ENCODE data around the gene FBLN2. TPM values are rescaled to one million over a fixed set of nuclear protein-coding genes. Genes with fewer than 3 reads are reported as not detected.

The FBLN2 gene
- total RNA-seq, 1 experiment from 2014 or later, result 0.39 TPM

DNA sequence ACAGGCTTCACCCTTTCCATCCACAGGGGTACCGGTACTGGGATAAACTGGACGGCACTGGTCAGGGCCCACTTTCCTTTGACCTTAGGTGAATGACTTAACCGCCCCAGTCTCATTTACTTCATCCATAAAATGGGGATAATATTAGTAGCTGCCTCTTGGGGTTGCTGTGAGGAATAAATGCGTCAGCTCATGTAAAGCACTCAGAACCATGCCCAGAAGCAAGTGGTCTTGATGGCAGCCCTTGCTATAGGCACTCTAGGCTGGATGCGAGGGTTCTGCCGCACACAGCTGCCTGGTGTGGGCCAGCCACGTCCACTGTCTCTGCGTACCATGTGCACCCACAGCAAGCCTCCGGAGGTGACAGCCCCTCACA lies 32.2 kb upstream of the FBLN2 start:
- H2AFZ ChIP-seq (ENCODE audit: low read depth, low read length, poor library complexity, severe bottlenecking), result no peak overlapping the region
- H3K27ac ChIP-seq (ENCODE audit: low read depth, low read length), result no peak overlapping the region
- H3K9me2 ChIP-seq (ENCODE audit: insufficient read depth), result no peaks in the 10 kb centered on the region
- ATAC-seq (no peak), DNase-seq (ENCODE audit: low read depth, low spot score) (no peak)
- no peaks in the 10 kb centered on the region for H3K36me3 ChIP-seq (ENCODE audit: control insufficient read depth in 1 of 2, insufficient read depth in 2 of 2, low read length in 2 of 2)
- no peak overlapping the region for H3K4me3 ChIP-seq (replicated peaks in 1 of 2; ENCODE audit: low read depth in 1 of 2, low read length in 2 of 2)
- H3K4me1 ChIP-seq (ENCODE audit: control insufficient read depth in 1 of 2, insufficient read depth in 2 of 2, low read length in 2 of 2), result peaks cover 17 to 20% of the 10 kb centered on the region in 2 experiments
- intact Hi-C loops (cut with micrococcal nuclease), result no loop called here
- H3K27me3 ChIP-seq (ENCODE audit: insufficient read depth, low read length), result no peaks in the 10 kb centered on the region
- H3K79me2 ChIP-seq (ENCODE audit: insufficient read depth, low read length), result no peaks in the 10 kb centered on the region
- RAD21 ChIA-PET (ENCODE audit: low non-redundant PET in 1 of 2, low total read pairs in 2 of 2, uncharacterized antibody in 2 of 2, unreplicated experiment in 2 of 2), result no interaction called here
- TF ChIP-seq CEBPB (IDR thresholded peaks at IDR 0.05; ENCODE audit: low read depth), result no peak
- TF ChIP-seq FOSL1 (IDR thresholded peaks at IDR 0.05; ENCODE audit: low read depth), result no peak
- no peak for TF ChIP-seq YY1 (IDR thresholded peaks at IDR 0.05; ENCODE audit: extremely low read depth, insufficient replicate concordance, low read depth, low read length)
- TF ChIP-seq, protein P1, sequence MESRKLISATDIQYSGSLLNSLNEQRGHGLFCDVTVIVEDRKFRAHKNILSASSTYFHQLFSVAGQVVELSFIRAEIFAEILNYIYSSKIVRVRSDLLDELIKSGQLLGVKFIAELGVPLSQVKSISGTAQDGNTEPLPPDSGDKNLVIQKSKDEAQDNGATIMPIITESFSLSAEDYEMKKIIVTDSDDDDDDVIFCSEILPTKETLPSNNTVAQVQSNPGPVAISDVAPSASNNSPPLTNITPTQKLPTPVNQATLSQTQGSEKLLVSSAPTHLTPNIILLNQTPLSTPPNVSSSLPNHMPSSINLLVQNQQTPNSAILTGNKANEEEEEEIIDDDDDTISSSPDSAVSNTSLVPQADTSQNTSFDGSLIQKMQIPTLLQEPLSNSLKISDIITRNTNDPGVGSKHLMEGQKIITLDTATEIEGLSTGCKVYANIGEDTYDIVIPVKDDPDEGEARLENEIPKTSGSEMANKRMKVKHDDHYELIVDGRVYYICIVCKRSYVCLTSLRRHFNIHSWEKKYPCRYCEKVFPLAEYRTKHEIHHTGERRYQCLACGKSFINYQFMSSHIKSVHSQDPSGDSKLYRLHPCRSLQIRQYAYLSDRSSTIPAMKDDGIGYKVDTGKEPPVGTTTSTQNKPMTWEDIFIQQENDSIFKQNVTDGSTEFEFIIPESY (IDR thresholded peaks at IDR 0.05; ENCODE audit: extremely low read depth, insufficient replicate concordance, low read length), result no peak
- no peak for TF ChIP-seq RAD21 (IDR thresholded peaks at IDR 0.05; ENCODE audit: low read depth)
- no peak for TF ChIP-seq SIN3A (IDR thresholded peaks at IDR 0.05; ENCODE audit: low read depth)
- no peak for TF ChIP-seq SRF (IDR thresholded peaks at IDR 0.05; ENCODE audit: low read depth)
- TF ChIP-seq, protein P2, sequence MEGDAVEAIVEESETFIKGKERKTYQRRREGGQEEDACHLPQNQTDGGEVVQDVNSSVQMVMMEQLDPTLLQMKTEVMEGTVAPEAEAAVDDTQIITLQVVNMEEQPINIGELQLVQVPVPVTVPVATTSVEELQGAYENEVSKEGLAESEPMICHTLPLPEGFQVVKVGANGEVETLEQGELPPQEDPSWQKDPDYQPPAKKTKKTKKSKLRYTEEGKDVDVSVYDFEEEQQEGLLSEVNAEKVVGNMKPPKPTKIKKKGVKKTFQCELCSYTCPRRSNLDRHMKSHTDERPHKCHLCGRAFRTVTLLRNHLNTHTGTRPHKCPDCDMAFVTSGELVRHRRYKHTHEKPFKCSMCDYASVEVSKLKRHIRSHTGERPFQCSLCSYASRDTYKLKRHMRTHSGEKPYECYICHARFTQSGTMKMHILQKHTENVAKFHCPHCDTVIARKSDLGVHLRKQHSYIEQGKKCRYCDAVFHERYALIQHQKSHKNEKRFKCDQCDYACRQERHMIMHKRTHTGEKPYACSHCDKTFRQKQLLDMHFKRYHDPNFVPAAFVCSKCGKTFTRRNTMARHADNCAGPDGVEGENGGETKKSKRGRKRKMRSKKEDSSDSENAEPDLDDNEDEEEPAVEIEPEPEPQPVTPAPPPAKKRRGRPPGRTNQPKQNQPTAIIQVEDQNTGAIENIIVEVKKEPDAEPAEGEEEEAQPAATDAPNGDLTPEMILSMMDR (IDR thresholded peaks at IDR 0.05 in 2 of 3, conservative IDR thresholded peaks at IDR 0.05 in 1 of 3; ENCODE audit: borderline replicate concordance in 1 of 3, insufficient read depth in 1 of 3, low read depth in 2 of 3, low read length in 2 of 3), result no peak
- no peak for TF ChIP-seq TCF7L2 (IDR thresholded peaks at IDR 0.05; ENCODE audit: borderline replicate concordance, extremely low read depth, insufficient read depth, insufficient read length)
- TF ChIP-seq SP1 (IDR thresholded peaks at IDR 0.05; ENCODE audit: low read depth), result no peak
- no peak for TF ChIP-seq ELF1 (IDR thresholded peaks at IDR 0.05; ENCODE audit: borderline replicate concordance, low read depth)
- TF ChIP-seq, protein P3, sequence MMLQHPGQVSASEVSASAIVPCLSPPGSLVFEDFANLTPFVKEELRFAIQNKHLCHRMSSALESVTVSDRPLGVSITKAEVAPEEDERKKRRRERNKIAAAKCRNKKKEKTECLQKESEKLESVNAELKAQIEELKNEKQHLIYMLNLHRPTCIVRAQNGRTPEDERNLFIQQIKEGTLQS (IDR thresholded peaks at IDR 0.05), result no peak
- TF ChIP-seq POLR2AphosphoS5 (IDR thresholded peaks at IDR 0.05; ENCODE audit: low read depth, low read length), result no peak
- TF ChIP-seq, protein P4, sequence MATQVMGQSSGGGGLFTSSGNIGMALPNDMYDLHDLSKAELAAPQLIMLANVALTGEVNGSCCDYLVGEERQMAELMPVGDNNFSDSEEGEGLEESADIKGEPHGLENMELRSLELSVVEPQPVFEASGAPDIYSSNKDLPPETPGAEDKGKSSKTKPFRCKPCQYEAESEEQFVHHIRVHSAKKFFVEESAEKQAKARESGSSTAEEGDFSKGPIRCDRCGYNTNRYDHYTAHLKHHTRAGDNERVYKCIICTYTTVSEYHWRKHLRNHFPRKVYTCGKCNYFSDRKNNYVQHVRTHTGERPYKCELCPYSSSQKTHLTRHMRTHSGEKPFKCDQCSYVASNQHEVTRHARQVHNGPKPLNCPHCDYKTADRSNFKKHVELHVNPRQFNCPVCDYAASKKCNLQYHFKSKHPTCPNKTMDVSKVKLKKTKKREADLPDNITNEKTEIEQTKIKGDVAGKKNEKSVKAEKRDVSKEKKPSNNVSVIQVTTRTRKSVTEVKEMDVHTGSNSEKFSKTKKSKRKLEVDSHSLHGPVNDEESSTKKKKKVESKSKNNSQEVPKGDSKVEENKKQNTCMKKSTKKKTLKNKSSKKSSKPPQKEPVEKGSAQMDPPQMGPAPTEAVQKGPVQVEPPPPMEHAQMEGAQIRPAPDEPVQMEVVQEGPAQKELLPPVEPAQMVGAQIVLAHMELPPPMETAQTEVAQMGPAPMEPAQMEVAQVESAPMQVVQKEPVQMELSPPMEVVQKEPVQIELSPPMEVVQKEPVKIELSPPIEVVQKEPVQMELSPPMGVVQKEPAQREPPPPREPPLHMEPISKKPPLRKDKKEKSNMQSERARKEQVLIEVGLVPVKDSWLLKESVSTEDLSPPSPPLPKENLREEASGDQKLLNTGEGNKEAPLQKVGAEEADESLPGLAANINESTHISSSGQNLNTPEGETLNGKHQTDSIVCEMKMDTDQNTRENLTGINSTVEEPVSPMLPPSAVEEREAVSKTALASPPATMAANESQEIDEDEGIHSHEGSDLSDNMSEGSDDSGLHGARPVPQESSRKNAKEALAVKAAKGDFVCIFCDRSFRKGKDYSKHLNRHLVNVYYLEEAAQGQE (IDR thresholded peaks at IDR 0.05; ENCODE audit: low read depth), result no peak
- no peak for TF ChIP-seq EGR1 (IDR thresholded peaks at IDR 0.05; ENCODE audit: low read depth)
- no peak for TF ChIP-seq ZNF274 (IDR thresholded peaks at IDR 0.05; ENCODE audit: low read depth, low read length)
- no peak for TF ChIP-seq ZFX (IDR thresholded peaks at IDR 0.05)
- TF ChIP-seq, protein P5, sequence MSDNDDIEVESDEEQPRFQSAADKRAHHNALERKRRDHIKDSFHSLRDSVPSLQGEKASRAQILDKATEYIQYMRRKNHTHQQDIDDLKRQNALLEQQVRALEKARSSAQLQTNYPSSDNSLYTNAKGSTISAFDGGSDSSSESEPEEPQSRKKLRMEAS (IDR thresholded peaks at IDR 0.05), result no peak
- TF ChIP-seq EZH2 (IDR thresholded peaks at IDR 0.05), result no peak
- TF ChIP-seq POLR2A (IDR thresholded peaks at IDR 0.05; ENCODE audit: borderline replicate concordance, extremely low read depth, insufficient read depth, insufficient read length), result no peak
- H3K9ac ChIP-seq (ENCODE audit: low read length), result no peak overlapping the region
- no TSS peak for BruUV-seq (replicated peaks)
- POLR2A ChIA-PET, result no interaction called here
- H3K9me3 ChIP-seq (ENCODE audit: control insufficient read depth in 1 of 2, insufficient read depth in 1 of 2, low read depth in 1 of 2, low read length in 2 of 2), result no peaks in the 10 kb centered on the region
- CTCF ChIA-PET, result interaction anchor here (1.0 kb wide), 1 partner anchor 131 kb away, joined by 3 read pairs; no protein-coding TSS in a partner anchor
- no peak overlapping the region for H3K4me2 ChIP-seq (ENCODE audit: low read length)
- H4K20me1 ChIP-seq (ENCODE audit: insufficient read depth), result no peaks in the 10 kb centered on the region

Data from HCT116 (cell line).